Astrocyte (in vitro differentiated cells and primary cell): Measurements from ENCODE around the gene NID2. TPM values are rescaled to one million over a fixed set of nuclear protein-coding genes. Genes with fewer than 3 reads are reported as not detected.

ENCODE experiments used
- DNase-seq: peaks from one replicate; pipeline ENCODE4 v3.0.0-alpha.2; 2010; ENCODE audit warnings: low read depth
- FAIRE-seq: peaks from 2 replicates; lab custom pipeline; 2011; peaks lifted over from hg19 to GRCh38; lab: Jason Lieb, UNC
- H2AFZ ChIP-seq: 2 replicates; pipeline ENCODE4 v1.6.0; 2012; ENCODE audit warnings: low read depth, low read length, inconsistent platforms
- H3K27ac ChIP-seq: 2 replicates; pipeline ENCODE4 v1.5.1; 2011; ENCODE audit warnings: low read depth, low read length, inconsistent platforms
- H3K27me3 ChIP-seq: 2 replicates; pipeline ENCODE4 v1.6.0; 2011; ENCODE audit warnings: low read length, inconsistent platforms; ENCODE audit not compliant: insufficient read depth
- H3K36me3 ChIP-seq: 2 replicates; pipeline ENCODE4 v1.5.1; 2011; ENCODE audit warnings: low read length, inconsistent platforms; ENCODE audit not compliant: insufficient read depth
- H3K4me1 ChIP-seq: 2 replicates; pipeline ENCODE4 v1.5.1; 2011; ENCODE audit warnings: low read length, inconsistent platforms; ENCODE audit not compliant: insufficient read depth
- H3K4me2 ChIP-seq: 2 replicates; pipeline ENCODE4 v1.6.0; 2012; ENCODE audit warnings: low read length, inconsistent platforms
- H3K4me3 ChIP-seq: 2 replicates; pipeline ENCODE4 v1.5.1; 2011; ENCODE audit warnings: low read depth, mild to moderate bottlenecking, low read length, inconsistent platforms; ENCODE audit not compliant: insufficient read depth
- H3K79me2 ChIP-seq: 2 replicates; pipeline ENCODE4 v1.6.0; 2012; ENCODE audit warnings: mild to moderate bottlenecking, low read length, inconsistent platforms; ENCODE audit not compliant: insufficient read depth
- H3K9ac ChIP-seq: 2 replicates; pipeline ENCODE4 v1.6.0; 2012; ENCODE audit warnings: mild to moderate bottlenecking, low read length, inconsistent platforms
- H3K9me3 ChIP-seq: 2 replicates; pipeline ENCODE4 v1.5.1; 2012; ENCODE audit warnings: low read depth, mild to moderate bottlenecking, low read length, inconsistent platforms; ENCODE audit not compliant: insufficient read depth
- H4K20me1 ChIP-seq: 2 replicates; pipeline ENCODE4 v1.6.0; 2012; ENCODE audit warnings: low read length, inconsistent platforms; ENCODE audit not compliant: insufficient read depth
- H3K27ac Mint-ChIP-seq: one replicate; pipeline ENCODE4 v1.8.0; 2021; ENCODE audit warnings: mild to moderate bottlenecking, mixed read lengths; ENCODE audit not compliant: unreplicated experiment
- H3K27me3 Mint-ChIP-seq: one replicate; pipeline ENCODE4 v1.8.0; 2021; ENCODE audit warnings: low read depth, mixed read lengths; ENCODE audit not compliant: unreplicated experiment
- H3K36me3 Mint-ChIP-seq: one replicate; pipeline ENCODE4 v1.8.0; 2021; ENCODE audit warnings: low read depth, mixed read lengths; ENCODE audit not compliant: unreplicated experiment
- H3K4me1 Mint-ChIP-seq: one replicate; pipeline ENCODE4 v1.8.0; 2021; ENCODE audit warnings: low read depth, mixed read lengths; ENCODE audit not compliant: unreplicated experiment
- H3K4me3 Mint-ChIP-seq: one replicate; pipeline ENCODE4 v1.8.0; 2021; ENCODE audit warnings: mild to moderate bottlenecking, moderate library complexity, mixed read lengths; ENCODE audit not compliant: unreplicated experiment
- H3K9me3 Mint-ChIP-seq: one replicate; pipeline ENCODE4 v1.8.0; 2021; ENCODE audit warnings: mild to moderate bottlenecking, mixed read lengths; ENCODE audit not compliant: unreplicated experiment
- EZH2 ChIP-seq: IDR thresholded peaks from 2 replicates; pipeline ENCODE4 v1.6.1; 2012; ENCODE audit warnings: mild to moderate bottlenecking, low read length, inconsistent platforms; ENCODE audit not compliant: insufficient read depth
- total RNA-seq: library from RNA; stranded (reverse); gene quantifications from 2 replicates; pipeline ENCODE4 v1.2.1, GENCODE V29; 2021
- TF ChIP-seq, protein P1 (sequence below): IDR thresholded peaks from 2 replicates; pipeline ENCODE4 v1.5.1; 2011; ENCODE audit warnings: low read depth, mild to moderate bottlenecking, inconsistent platforms, low read length, moderate library complexity; ENCODE audit not compliant: insufficient read depth

NID2 gene
- total RNA-seq, 1 donor from 2014 or later = 22.3 TPM

GRCh38 chr14:52020161-52020714 lies 48.6 kb downstream of the NID2 start:
- no peak overlapping the region for H3K27ac Mint-ChIP-seq
- Histone ChIP-seq H3K9me3 (no peaks in the 10 kb centered on the region), H3K27me3 (no peaks in the 10 kb centered on the region), H3K27ac (no peak overlapping the region), H3K4me2 (no peak overlapping the region), H3K4me3 (no peak overlapping the region), H3K9ac (no peak overlapping the region), H3K36me3 (peaks cover 9% of the 10 kb centered on the region), H2AFZ (no peak overlapping the region), H3K79me2 (no peaks in the 10 kb centered on the region), H4K20me1 (no peaks in the 10 kb centered on the region), H3K4me1 (peaks cover 31% of the 10 kb centered on the region)
- peaks cover 7% of the 10 kb centered on the region for H3K9me3 Mint-ChIP-seq
- DNase-seq = no peak
- H3K27me3 Mint-ChIP-seq = peaks cover 5% of the 10 kb centered on the region
- H3K4me1 Mint-ChIP-seq = peaks cover 13% of the 10 kb centered on the region
- H3K4me3 Mint-ChIP-seq = no peak overlapping the region
- TF ChIP-seq, protein P1, sequence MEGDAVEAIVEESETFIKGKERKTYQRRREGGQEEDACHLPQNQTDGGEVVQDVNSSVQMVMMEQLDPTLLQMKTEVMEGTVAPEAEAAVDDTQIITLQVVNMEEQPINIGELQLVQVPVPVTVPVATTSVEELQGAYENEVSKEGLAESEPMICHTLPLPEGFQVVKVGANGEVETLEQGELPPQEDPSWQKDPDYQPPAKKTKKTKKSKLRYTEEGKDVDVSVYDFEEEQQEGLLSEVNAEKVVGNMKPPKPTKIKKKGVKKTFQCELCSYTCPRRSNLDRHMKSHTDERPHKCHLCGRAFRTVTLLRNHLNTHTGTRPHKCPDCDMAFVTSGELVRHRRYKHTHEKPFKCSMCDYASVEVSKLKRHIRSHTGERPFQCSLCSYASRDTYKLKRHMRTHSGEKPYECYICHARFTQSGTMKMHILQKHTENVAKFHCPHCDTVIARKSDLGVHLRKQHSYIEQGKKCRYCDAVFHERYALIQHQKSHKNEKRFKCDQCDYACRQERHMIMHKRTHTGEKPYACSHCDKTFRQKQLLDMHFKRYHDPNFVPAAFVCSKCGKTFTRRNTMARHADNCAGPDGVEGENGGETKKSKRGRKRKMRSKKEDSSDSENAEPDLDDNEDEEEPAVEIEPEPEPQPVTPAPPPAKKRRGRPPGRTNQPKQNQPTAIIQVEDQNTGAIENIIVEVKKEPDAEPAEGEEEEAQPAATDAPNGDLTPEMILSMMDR = no peak
- TF ChIP-seq EZH2 = no peak
- H3K36me3 Mint-ChIP-seq = peaks cover 2% of the 10 kb centered on the region
- no peak for FAIRE-seq

DNA sequence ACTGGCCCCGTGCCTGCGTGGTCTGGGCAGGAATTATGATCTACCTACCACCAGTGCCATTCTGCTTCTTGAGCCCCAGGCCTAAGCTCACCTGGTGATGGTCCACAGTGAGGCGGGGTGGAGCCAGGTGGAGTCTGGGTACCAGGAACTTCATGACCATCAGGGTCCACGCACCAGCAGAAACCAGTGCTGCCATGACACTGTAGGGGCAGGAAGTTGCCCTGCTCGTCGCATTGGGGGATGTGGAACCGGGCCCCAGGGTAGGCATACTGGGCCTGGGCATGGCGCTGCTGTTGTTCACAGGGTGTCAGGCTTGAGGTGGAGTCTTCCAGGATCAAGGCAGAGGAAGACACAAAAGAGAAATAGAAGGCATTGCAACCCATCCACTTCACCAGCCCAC lies 49.9 kb downstream of the NID2 start:
- Mint-ChIP-seq H3K4me3 (no peak overlapping the region), H3K36me3 (peaks cover 2% of the 10 kb centered on the region), H3K27me3 (peaks cover 5% of the 10 kb centered on the region), H3K4me1 (peaks cover 10% of the 10 kb centered on the region), H3K27ac (no peak overlapping the region), H3K9me3 (peaks cover 5% of the 10 kb centered on the region)
- peaks cover 20% of the 10 kb centered on the region for H3K4me1 ChIP-seq
- no peak overlapping the region for H2AFZ ChIP-seq
- no peaks in the 10 kb centered on the region for H3K9me3 ChIP-seq
- H3K36me3 ChIP-seq = peaks cover 9% of the 10 kb centered on the region
- H4K20me1 ChIP-seq = no peaks in the 10 kb centered on the region
- FAIRE-seq (no peak), DNase-seq (no peak)
- H3K27me3 ChIP-seq = no peaks in the 10 kb centered on the region
- TF ChIP-seq, protein P1 = no peak
- no peak for TF ChIP-seq EZH2
- no peak overlapping the region for H3K4me3 ChIP-seq
- no peak overlapping the region for H3K9ac ChIP-seq
- H3K4me2 ChIP-seq = no peak overlapping the region
- H3K79me2 ChIP-seq = no peaks in the 10 kb centered on the region
- no peak overlapping the region for H3K27ac ChIP-seq

- H3K9ac ChIP-seq = no peak overlapping the region
- DNase-seq (no peak), FAIRE-seq (no peak)
- H3K4me3 ChIP-seq = no peak overlapping the region
- peaks cover 13% of the 10 kb centered on the region for H3K4me1 ChIP-seq
- Mint-ChIP-seq H3K9me3 (peaks cover 5% of the 10 kb centered on the region), H3K27ac (no peak overlapping the region), H3K4me1 (peaks cover 5% of the 10 kb centered on the region), H3K4me3 (no peak overlapping the region), H3K36me3 (peaks cover 2% of the 10 kb centered on the region), H3K27me3 (peaks cover 5% of the 10 kb centered on the region)
- TF ChIP-seq EZH2 = no peak
- no peak overlapping the region for H3K4me2 ChIP-seq
- no peaks in the 10 kb centered on the region for H4K20me1 ChIP-seq
- no peaks in the 10 kb centered on the region for H3K79me2 ChIP-seq
- H3K9me3 ChIP-seq = no peaks in the 10 kb centered on the region
- H2AFZ ChIP-seq = no peak overlapping the region
- peaks cover 9% of the 10 kb centered on the region for H3K36me3 ChIP-seq
- no peak overlapping the region for H3K27ac ChIP-seq
- H3K27me3 ChIP-seq = no peaks in the 10 kb centered on the region
These were observed 50.6 kb downstream of the NID2 start for GRCh38 chr14:52018252-52018651.
